NCI-H2081 treated with DMSO at 0.1 percent for 48 hours (cell line): ENCODE results near the gene ADAP1.

Source experiments
- DNase-seq: peaks from one replicate; lab custom pipeline; 2025; lab: John Stamatoyannopoulos, UW

The ADAP1 gene

GRCh38 chr7:988963-989529 lies 34.6 kb upstream of the ADAP1 start:
- DNase-seq: no peak

GRCh38 chr7:988426-988911 lies 34.0 kb upstream of the ADAP1 start:
- DNase-seq: no peak

- DNase-seq: no peak
Observed at GRCh38 chr7:987909-988308, 33.4 kb upstream of the ADAP1 start.

GRCh38 chr7:986766-987751 lies 32.6 kb upstream of the ADAP1 start:
- DNase-seq: no peak

- DNase-seq: no peak
Observed at GRCh38 chr7:985915-986741, 31.6 kb upstream of the ADAP1 start.

GRCh38 chr7:985127-985416 lies 30.6 kb upstream of the ADAP1 start:
- no peak for DNase-seq

- no peak for DNase-seq
Observed at GRCh38 chr7:984361-985126, 30.1 kb upstream of the ADAP1 start.

- DNase-seq: no peak
Observed at GRCh38 chr7:983616-984071, 29.2 kb upstream of the ADAP1 start.

- no peak for DNase-seq
Observed at GRCh38 chr7:983004-983615, 28.6 kb upstream of the ADAP1 start, which contains the start of gene CYP2W1. TSS of gene CYP2W1 (plus strand) at chr7:983181. CDS start at chr7:983212, 31 bp downstream.

GRCh38 chr7:982511-983003 lies 28.1 kb upstream of the ADAP1 start:
- DNase-seq: no peak

GRCh38 chr7:981793-982510 lies 27.5 kb upstream of the ADAP1 start:
- DNase-seq: no peak

GRCh38 chr7:979886-980571 lies 25.5 kb upstream of the ADAP1 start:
- DNase-seq: no peak

GRCh38 chr7:979151-979550 lies 24.7 kb upstream of the ADAP1 start:
- DNase-seq: no peak

- DNase-seq: no peak
Observed at GRCh38 chr7:978416-979091, 24.1 kb upstream of the ADAP1 start.

- no peak for DNase-seq
Observed at GRCh38 chr7:978049-978346, 23.5 kb upstream of the ADAP1 start.

- no peak for DNase-seq
Observed at GRCh38 chr7:977326-978048, 23.0 kb upstream of the ADAP1 start.

- no peak for DNase-seq
Observed at GRCh38 chr7:976901-977325, 22.4 kb upstream of the ADAP1 start.

GRCh38 chr7:975702-976473 lies 21.4 kb upstream of the ADAP1 start:
- DNase-seq: no peak
